Subcutaneous adipose tissue (tissue), 4 donors: ENCODE results near the gene SPRR4. TPM values are rescaled to one million over a fixed set of nuclear protein-coding genes. Genes with fewer than 3 reads are reported as not detected.

Source experiments
- total RNA-seq, 4 donors: library from RNA; depleted of rRNA; stranded (reverse); fragments of >200 nt; gene quantifications; one replicate each; pipeline ENCODE4 v1.1.0, GENCODE V29; 2016
- TF ChIP-seq, protein P1 (sequence below): fragments of 450-650 bp; IDR thresholded peaks from one replicate; pipeline ENCODE4 v1.5.1; 2016; ENCODE audit warnings: low read depth, mild to moderate bottlenecking, control low read depth, antibody characterized with exemption, moderate library complexity

The SPRR4 gene
- total RNA-seq, 4 donors from 2014 or later, result not detected

DNA sequence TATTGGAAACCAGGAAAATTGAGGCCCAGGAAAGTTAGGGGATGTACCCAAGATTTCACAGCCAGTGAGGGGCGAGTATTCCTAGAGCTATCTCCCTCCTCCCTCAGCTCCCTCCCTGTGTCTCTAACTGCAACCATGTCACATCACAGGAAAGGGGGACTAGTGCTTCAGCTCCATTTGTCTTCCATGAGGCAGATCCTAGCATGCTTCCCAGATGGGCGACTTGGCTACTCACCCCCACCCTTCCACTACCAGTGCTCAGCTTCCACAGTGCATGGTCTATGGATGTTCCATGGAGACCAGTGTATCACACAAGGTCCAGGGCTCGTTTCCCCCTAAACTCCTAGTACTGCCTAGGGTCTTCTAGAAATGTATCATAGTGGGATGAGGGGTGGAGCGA is 4.6 kb upstream of the SPRR4 start:
- TF ChIP-seq, protein P1, sequence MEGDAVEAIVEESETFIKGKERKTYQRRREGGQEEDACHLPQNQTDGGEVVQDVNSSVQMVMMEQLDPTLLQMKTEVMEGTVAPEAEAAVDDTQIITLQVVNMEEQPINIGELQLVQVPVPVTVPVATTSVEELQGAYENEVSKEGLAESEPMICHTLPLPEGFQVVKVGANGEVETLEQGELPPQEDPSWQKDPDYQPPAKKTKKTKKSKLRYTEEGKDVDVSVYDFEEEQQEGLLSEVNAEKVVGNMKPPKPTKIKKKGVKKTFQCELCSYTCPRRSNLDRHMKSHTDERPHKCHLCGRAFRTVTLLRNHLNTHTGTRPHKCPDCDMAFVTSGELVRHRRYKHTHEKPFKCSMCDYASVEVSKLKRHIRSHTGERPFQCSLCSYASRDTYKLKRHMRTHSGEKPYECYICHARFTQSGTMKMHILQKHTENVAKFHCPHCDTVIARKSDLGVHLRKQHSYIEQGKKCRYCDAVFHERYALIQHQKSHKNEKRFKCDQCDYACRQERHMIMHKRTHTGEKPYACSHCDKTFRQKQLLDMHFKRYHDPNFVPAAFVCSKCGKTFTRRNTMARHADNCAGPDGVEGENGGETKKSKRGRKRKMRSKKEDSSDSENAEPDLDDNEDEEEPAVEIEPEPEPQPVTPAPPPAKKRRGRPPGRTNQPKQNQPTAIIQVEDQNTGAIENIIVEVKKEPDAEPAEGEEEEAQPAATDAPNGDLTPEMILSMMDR, result no peak

DNA sequence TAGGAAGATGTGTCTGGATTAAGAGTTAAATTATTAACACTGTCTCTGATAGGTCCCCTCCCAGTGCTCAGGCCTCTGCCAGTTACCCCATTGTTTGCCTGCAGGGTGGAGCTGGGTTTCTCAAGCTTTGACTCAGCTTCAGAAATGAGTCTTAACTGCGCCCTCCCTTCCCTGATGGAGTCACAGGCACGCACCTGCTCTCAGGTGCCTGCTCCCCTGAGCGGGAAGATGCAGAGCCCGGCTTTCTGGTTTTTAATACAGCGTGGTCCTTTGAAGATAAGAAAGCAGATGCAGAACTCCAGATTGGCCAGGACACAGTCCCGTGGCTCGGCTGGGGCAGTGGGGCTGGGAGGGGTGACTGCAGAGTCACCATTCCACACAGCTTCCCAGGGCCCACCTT is 3.2 kb upstream of the SPRR4 start:
- TF ChIP-seq, protein P1, result no peak

- TF ChIP-seq, protein P1, result no peak
These were observed 2.2 kb upstream of the SPRR4 start for GRCh38 chr1:152968248-152968647.

DNA sequence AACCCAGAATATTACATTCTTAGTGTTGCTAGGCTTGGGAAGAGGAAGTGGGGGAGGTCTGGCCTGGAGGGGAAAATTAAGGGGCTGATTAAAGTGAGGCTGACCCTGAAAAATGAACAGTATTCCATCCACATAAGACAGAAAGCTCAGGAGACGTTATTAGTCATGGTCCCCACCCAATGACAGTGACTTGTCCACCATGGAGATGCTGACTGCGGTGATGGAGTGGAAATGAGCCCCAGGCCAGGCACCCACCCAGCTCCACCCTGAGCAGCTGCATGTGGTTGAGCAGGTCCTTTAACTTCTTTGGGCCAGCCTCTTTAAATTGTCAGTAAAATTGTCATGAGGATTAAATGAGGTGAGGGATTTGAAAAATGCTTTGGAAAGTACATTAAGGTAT is 1.4 kb upstream of the SPRR4 start:
- TF ChIP-seq, protein P1, result no peak

DNA sequence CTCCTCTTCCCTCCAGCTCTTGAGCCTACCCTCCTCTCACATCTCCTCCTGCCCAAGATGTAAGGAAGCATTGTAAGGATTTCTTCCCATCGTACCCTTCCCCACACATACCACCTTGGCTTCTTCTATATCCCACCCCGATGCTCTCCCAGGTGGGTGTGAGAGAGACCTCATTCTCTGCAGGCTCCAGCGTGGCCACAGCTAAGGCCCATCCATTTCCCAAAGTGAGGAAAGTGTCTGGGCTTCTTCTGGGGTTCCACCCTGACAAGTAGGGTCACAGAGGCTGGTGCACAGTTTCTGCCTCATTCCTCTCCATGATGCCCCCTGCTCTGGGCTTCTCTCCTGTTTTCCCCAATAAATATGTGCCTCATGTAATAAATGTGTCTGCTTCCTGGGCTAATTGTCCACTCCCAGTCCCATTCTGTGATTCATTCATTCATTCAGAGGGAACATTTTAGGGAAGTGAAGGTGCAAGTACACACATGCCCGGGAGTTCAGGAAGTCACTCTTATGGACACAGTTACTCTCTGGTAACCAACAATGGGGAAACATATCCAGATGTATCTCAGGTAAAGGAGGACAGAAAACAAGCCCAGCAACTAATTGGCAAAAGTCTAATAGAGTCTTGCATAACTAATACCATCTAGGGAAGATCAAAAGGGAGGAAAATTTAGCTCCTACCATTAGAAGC is 1.9 kb downstream of the SPRR4 start:
- TF ChIP-seq, protein P1, result no peak

GRCh38 chr1:152976688-152977087 is 6.2 kb downstream of the SPRR4 start:
- TF ChIP-seq, protein P1, result no peak

DNA sequence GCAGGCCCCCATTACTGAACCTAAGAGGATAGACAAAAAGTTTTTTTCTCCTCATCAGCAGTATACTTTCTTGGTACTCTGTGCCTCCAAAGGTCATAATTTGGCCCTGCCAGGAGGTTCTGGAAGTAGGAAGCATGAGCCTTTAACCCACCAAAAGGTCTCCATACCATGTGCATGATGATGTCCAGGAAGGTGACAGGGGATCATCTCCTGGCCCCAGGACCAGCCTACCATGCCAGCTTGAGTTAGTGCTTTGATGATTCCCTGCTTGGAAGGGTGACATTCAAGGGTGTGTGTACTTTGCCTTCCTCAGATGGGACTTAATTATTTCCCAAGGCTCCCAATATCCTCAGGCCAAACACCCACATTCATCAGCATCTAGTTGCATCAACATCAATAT is 7.2 kb downstream of the SPRR4 start:
- TF ChIP-seq, protein P1, result no peak
